ENCODE results near the gene MCFD2. TPM values are rescaled to one million over a fixed set of nuclear protein-coding genes. Genes with fewer than 3 reads are reported as not detected.

Gene MCFD2
- total and polyA plus RNA-seq, 12 donors: 29.6 to 695 (median 304) TPM

GRCh38 chr2:46887028-46887885 is 28.3 kb downstream of the MCFD2 start:
- Histone ChIP-seq H3K27me3 (no peaks in the 10 kb centered on the region), H3K9me3 (replicated peaks in 1 of 3) (no peaks in the 10 kb centered on the region), H3K27ac (no peak overlapping the region), H3K36me3 (replicated peaks in 1 of 2) (no peaks in the 10 kb centered on the region), H3K4me1 (replicated peaks in 1 of 2) (no peaks in the 10 kb centered on the region), H3K4me3 (no peak overlapping the region)
- intact Hi-C loops (cut with DNase I): loop anchor here in 1 of 2 donors (5.0 kb wide), 1 partner anchor 235 kb away; no protein-coding TSS in a partner anchor
- no peak for TF ChIP-seq CTCF (IDR thresholded peaks at IDR 0.05)
- no peak for TF ChIP-seq POLR2A (IDR thresholded peaks at IDR 0.05)
- 97 to 100% (median 100%) methylated on average over 2 of the region's 2 CpGs for WGBS, 4 donors
- no peak for DNase-seq

- H3K27ac ChIP-seq: no peak overlapping the region
- H3K27me3 ChIP-seq: no peaks in the 10 kb centered on the region
- no peak overlapping the region for H3K4me3 ChIP-seq
Measured at GRCh38 chr2:46886268-46887027, 29.2 kb downstream of the MCFD2 start.

GRCh38 chr2:46885376-46885775 is 30.2 kb downstream of the MCFD2 start:
- Histone ChIP-seq H3K27ac (peak overlapping the region in 2 of 5 donors; percentile 0 to 63), H3K27me3 (no peaks in the 10 kb centered on the region), H3K9me3 (replicated peaks in 1 of 3) (no peaks in the 10 kb centered on the region), H3K36me3 (replicated peaks in 1 of 2) (no peaks in the 10 kb centered on the region), H3K4me3 (no peak overlapping the region), H3K4me1 (replicated peaks in 1 of 2) (peaks cover 0 to 7% of the 10 kb centered on the region in 2 donors)
- DNase-seq: no peak
- WGBS, 4 donors: 64 to 78% (median 73%) methylated on average over 4 of the region's 4 CpGs
- TF ChIP-seq POLR2A (IDR thresholded peaks at IDR 0.05): no peak
- no peak for TF ChIP-seq CTCF (IDR thresholded peaks at IDR 0.05)
- intact Hi-C loops (cut with DNase I): loop anchor here in 1 of 2 donors (5.0 kb wide), 1 partner anchor 233 kb away; no protein-coding TSS in a partner anchor

More at GRCh38 chr2:46886268-46887027, 29.2 kb downstream of the MCFD2 start:
- Histone ChIP-seq H3K36me3 (replicated peaks in 1 of 2) (no peaks in the 10 kb centered on the region), H3K4me1 (replicated peaks in 1 of 2) (peaks cover 0 to 1% of the 10 kb centered on the region in 2 donors), H3K9me3 (replicated peaks in 1 of 3) (no peaks in the 10 kb centered on the region)
- 88 to 93% (median 89%) methylated on average over 6 of the region's 6 CpGs for WGBS, 4 donors
- no peak for TF ChIP-seq POLR2A (IDR thresholded peaks at IDR 0.05)
- no peak for TF ChIP-seq CTCF (IDR thresholded peaks at IDR 0.05)
- intact Hi-C loops (cut with DNase I): loop anchor here in 1 of 2 donors (5.0 kb wide), 1 partner anchor 234 kb away; no protein-coding TSS in a partner anchor
- DNase-seq: no peak

- Histone ChIP-seq H3K36me3 (replicated peaks in 1 of 2) (no peaks in the 10 kb centered on the region), H3K27ac (peak overlapping the region in 1 of 5 donors; percentile 81), H3K27me3 (no peaks in the 10 kb centered on the region), H3K9me3 (replicated peaks in 1 of 3) (no peaks in the 10 kb centered on the region), H3K4me3 (no peak overlapping the region), H3K4me1 (replicated peaks in 1 of 2) (peaks cover 8 to 32% of the 10 kb centered on the region in 2 donors)
- intact Hi-C loops (cut with DNase I): no loop called here
- no peak for TF ChIP-seq POLR2A (IDR thresholded peaks at IDR 0.05)
- no peak for TF ChIP-seq CTCF (IDR thresholded peaks at IDR 0.05)
- no peak for DNase-seq
Measured at GRCh38 chr2:46879511-46879910, 36.1 kb downstream of the MCFD2 start.

Measured in adrenal gland (tissue), 12 donors.